Fibroblast of lung (primary cell): Measurements from ENCODE around the gene NLRP3.
"Not testable (repeated sequence)": the region's sequence is repeated elsewhere in the genome, so short reads cannot be mapped to it uniquely, and the experiment has no call there.

Experiments
- CTCF ChIP-seq, 2 donors: IDR thresholded peaks in 1 of 2; conservative IDR thresholded peaks in 1 of 2; 1 replicate in 1 of 2; 2 replicates in 1 of 2; pipeline ENCODE4 v1.5.1; 2011 to 2012; ENCODE audit warnings: low read length in 2 of 2, control low read depth in 1 of 2, inconsistent platforms in 1 of 2, low read depth in 1 of 2, mild to moderate bottlenecking in 1 of 2
- EZH2 ChIP-seq: IDR thresholded peaks from 2 replicates; pipeline ENCODE4 v1.5.1; 2012; ENCODE audit warnings: low read length, control low read depth, mild to moderate bottlenecking; ENCODE audit errors: missing control alignments

- TF ChIP-seq CTCF (conservative IDR thresholded peaks at IDR 0.05 in 1 of 2, IDR thresholded peaks at IDR 0.05 in 1 of 2; ENCODE audit: low read depth in 1 of 2, low read length in 2 of 2); EZH2: not testable (repeated sequence)
Observed at GRCh38 chr1:247395075-247395474, 20.9 kb upstream of the NLRP3 start.
